ENCODE results near the gene SLC30A7. TPM values are rescaled to one million over a fixed set of nuclear protein-coding genes. Genes with fewer than 3 reads are reported as not detected.
"Not testable (repeated sequence)": the region's sequence is repeated elsewhere in the genome, so short reads cannot be mapped to it uniquely, and the experiment has no call there.

Gene SLC30A7
- total RNA-seq, 2 donors from 2014 or later = 27.5 to 29.7 TPM

DNA sequence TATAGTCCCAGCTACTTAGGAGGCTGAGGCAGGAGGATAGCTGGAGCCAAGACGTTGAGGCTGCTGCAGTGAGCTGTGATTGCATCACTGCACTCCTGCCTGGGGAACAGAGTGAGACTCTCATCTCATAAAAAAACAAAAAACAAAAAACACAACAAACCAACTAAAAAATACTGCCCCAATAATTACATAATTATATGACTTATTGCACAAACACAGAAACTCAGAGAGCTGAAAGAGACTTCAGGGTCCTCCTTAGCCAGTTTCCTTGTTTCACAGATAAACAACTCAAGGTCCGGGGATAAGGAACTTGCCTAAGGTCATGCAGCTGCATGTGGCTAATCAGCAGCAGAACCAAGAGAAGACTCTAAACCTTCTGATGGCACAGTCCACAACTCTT lies 13.2 kb upstream of the SLC30A7 start:
- intact Hi-C loops (cut with DNase I) = no loop called here
- no peak for DNase-seq (ENCODE audit: low spot score)

DNA sequence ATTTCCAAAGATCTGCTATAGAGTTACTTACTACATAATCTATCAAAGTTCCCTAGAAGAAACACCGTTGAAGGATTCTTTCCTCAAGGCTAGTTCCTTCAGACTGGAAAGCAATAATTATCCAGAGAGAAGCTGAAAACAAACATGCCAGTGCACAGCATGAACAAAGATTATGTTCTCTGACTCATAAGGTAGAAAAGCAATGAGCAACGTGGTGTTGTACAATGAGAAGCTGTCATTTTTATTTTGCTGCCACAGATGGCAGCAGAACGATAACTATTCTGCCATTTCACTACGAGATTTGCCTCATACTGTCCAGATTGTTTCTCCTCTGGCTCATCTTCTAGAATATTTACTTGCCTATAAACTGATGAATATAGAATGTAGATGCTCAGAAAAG lies 11.9 kb upstream of the SLC30A7 start:
- intact Hi-C loops (cut with DNase I) = no loop called here
- no peak for DNase-seq (ENCODE audit: low spot score)

DNA sequence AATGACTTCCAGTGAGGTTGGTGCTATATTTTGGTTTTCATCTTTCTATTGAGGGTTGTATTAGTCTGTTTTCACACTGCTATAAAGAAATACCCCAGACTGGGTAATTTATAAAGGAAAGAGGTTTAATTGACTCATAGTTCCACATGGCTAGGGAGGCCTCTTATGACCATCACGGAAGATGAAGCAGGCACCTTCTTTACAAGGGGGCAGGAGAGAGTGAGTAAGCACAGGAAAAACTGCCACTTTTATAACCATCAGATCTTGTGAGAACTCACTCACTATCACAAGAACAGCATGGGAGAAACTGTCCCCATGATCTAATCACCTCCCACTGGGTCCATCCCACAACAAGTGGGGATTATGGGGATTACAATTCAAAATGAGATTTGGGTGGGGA lies 6.9 kb upstream of the SLC30A7 start:
- intact Hi-C loops (cut with DNase I); DNase-seq (ENCODE audit: low spot score): not testable (repeated sequence)

DNA sequence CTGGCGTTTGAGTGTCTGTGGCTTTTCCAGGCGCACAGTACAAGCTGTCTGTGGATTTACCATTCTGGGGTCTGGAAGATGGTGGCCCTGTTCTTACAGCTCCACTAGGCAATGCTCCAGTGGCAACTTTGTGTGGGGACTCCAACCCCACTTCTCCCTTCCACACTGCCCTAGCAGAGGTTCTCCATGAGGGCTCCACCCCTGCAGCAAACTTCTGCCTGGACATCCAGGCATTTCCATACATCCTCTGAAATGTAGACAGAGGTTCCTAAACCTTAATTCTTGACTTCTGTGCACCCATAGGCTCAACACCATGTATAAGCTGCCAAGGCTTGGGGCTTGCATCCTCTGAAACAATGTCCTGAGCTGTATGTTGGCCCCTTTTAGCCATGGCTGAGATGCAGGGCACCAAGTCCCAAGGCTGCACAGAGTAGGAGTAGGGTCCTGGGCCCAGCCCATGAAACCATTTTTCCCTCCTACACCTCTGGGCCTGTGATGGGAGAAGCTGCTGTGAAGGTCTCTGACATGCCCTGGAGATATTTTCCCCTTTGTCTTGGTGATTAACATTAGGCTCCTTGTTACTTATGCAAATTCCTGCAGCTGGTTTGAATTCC lies 5.9 kb upstream of the SLC30A7 start:
- not testable (repeated sequence) for DNase-seq (ENCODE audit: low spot score)
- intact Hi-C loops (cut with DNase I) = loop anchor here in 1 of 2 donors (10.0 kb wide), 1 partner anchor 755 kb away; the partner anchor contains the start of genes SASS6 and TRMT13

DNA sequence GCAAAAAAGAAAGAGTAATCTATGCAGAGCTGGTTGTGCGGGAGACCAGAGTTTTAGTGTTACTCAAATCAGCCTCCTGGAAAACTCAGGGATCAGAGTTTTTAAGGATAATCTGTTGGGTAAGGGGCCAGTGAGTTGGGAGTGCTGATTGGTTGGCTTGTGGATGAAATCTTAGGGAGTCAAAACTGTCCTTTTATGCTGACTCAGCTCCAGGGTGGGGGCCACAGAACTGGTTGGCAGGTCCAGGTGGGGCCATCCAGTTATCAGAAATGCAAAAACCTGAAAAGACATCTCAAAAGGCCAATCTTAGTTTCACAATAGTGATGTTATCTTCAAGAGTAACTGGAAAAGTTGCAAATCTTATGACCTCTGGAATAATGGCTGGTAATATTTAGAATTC lies 4.5 kb upstream of the SLC30A7 start:
- intact Hi-C loops (cut with DNase I) = loop anchor here in 1 of 2 donors (10.0 kb wide), 1 partner anchor 757 kb away; the partner anchor contains the start of genes SASS6 and TRMT13
- DNase-seq (ENCODE audit: low spot score) = no peak

DNA sequence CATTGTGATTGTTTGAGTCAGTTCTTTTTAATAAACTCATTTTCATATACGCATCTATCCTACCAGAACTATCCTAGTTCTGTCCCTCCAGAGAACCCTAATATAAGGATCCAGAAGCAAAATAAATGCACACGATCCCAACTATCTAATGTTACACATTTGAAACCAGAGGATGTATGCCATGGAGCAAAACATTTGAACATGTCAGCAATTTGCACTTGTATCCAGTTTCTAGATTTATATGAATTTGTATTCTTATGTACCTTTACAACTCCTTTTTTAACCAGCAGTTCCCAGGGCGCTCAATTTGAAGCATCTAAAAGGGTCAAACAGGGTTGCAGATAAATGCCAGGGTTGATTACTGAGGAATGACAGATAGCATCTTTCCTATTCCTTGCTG lies 3.3 kb upstream of the SLC30A7 start:
- no peak for DNase-seq (ENCODE audit: low spot score)
- intact Hi-C loops (cut with DNase I) = loop anchor here in 1 of 2 donors (10.0 kb wide), 1 partner anchor 758 kb away; the partner anchor contains the start of genes SASS6 and TRMT13

DNA sequence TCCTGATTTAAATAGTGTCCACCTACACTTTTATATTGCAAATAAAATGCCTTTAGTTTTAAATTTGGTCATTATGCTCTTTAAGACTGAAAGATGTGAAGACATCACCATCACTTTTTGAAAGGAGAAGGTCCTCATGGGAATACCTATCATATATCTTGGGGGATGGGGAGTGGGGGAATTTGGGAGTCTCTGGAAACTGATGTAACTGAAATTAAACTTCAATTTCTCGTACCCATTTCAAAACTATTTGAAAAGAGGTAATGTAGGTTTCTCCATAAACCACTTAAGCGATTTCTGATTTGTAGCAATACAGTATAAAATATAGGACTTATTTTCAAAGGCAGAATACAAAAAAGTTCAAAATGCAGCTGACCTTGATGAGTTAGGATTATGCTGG lies 2.2 kb upstream of the SLC30A7 start:
- intact Hi-C loops (cut with DNase I) = loop anchor here in 1 of 2 donors (10.0 kb wide), 1 partner anchor 759 kb away; the partner anchor contains the start of genes SASS6 and TRMT13
- DNase-seq (ENCODE audit: low spot score) = no peak

DNA sequence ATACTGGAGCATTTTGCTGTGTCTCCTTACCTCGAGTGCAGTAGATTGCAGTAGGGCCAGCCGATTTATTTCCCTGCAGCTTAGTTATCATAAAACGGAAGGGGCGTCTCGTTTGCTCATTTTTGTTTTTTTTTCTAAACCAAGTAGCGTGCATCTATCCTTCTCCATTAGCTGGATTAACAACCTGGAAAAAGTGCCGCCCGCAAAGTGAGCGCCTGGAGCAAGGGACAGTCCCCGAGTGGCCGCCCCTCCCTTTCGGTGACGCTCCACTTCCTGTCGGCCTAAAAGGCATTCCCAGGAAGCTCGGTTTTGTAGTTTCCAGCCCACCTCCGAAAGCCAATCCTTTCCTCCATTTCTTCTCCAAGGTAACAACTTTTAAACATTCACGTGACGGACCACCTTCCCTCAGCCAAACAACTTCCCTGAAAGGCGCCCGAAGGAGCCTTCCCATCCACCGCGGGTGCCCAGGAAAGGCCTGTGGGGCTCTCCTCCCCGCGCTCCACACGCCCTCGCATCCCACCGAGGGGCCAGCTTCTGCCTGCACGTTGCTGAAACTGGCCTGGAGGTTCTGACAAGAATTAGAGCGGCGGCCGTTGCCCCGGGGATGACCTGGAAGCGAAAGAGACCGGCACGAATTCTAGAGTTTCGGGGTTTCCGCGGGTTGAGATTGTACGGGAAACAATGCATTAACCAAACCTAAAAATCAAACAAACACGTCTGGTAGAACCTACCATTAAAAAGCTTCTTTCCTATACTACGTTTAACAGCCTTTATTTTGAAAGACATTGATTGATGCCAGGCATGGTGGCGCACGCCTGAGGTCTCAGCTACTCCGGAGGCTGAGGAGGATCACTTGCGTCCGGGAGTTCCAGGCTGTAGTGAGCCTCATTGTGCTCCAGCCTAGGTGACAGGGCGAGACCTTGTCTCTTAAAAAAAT lies 1.0 kb upstream of the SLC30A7 start, which contains the start of gene EXTL2:
TSS of gene EXTL2 (minus strand) at position 240 of the 937 bp plus-strand sequence. CDS start 6,085 bp downstream, outside the sequence.
- intact Hi-C loops (cut with DNase I) = loop anchor here in 1 of 2 donors (10.0 kb wide), 1 partner anchor 760 kb away; the partner anchor contains the start of genes SASS6 and TRMT13

DNA sequence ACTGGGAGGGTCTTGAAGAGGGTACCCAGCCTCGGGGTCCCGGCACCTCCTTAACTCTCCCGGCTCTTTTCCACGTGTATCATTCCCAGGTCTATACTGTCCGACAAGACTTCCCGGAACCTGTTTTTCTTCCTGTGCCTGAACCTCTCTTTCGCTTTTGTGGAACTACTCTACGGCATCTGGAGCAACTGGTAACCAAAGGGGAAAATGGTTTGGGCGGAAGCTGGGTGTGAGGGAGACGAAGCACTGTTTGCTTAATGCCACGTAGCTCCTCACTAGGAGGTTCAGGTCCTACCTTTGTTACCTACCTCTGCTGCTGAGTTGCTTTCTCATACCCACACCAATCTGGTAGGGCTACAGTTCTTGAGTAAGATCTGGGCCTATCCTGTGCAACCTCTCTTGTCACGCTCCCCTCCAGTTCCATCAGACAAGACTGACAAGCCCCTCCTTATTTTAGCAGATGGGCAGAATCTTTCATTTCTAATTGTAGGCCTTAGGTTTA lies 642 bp downstream of the SLC30A7 start:
- no peak for DNase-seq (ENCODE audit: low spot score)
- intact Hi-C loops (cut with DNase I) = loop anchor here in 1 of 2 donors (10.0 kb wide), 1 partner anchor 762 kb away; the partner anchor contains the start of genes SASS6 and TRMT13

More for the DNA sequence above, 1.0 kb upstream of the SLC30A7 start, which contains the start of gene EXTL2:
- peak; percentile 92 for DNase-seq (ENCODE audit: low spot score)

DNA sequence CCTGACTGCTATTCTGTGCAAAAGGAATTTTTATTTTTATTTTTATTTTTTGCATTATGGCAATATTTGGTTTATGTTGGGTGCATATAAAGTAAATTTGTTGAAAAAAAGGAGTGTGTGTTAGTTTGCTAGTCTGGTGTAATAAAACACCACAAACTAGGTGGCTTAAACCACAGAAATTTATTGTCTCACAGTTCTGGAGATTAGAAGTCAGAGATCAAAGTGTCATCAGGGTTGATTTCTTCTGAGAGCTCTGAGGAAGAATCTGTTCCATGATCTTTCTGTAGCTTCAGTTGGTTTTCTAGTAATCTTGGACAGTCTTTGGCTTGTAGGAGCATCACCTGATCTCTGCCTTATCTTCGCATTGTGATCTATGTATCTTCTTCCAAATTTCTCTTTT lies 6.5 kb downstream of the SLC30A7 start:
- intact Hi-C loops (cut with DNase I) = no loop called here
- no peak for DNase-seq (ENCODE audit: low spot score)

DNA sequence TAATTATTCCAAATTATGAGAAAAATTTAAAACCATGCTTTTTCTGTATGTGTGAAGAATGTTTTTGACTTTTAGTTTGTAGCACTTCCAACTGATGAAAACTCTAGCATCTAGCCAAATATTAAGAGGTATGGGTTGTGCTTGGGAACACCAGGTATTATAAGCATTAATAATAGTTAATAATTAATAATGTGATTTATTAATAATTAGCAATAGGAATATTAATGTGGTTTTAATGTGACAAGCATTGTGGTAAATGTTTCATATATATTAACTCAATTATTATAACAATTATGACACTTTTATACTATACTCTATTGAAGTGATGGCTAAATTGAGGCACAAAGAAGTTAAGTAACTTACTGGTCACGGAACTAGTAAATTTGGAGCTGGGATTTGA lies 7.9 kb downstream of the SLC30A7 start:
- no peak for DNase-seq (ENCODE audit: low spot score)
- intact Hi-C loops (cut with DNase I) = no loop called here

DNA sequence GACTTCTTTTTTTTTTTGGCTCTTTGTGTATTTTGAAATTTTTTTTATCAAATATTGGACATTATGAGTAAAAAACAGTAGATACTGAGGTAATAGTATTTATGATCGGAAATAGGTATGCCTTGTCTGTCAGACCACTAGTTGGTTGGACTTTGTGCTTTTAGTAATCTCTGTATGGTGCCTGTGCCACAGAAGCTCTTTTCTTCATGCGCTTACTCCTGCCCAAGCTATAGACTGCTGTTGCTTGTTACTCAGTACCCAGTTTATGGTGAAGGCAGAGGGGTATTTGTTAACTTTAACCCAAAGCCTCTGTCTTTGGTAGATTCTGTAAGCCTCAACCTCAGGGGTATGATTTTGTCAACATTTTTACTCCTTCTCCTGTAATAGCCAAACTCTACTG lies 8.6 kb downstream of the SLC30A7 start:
- intact Hi-C loops (cut with DNase I) = no loop called here
- DNase-seq (ENCODE audit: low spot score) = no peak

DNA sequence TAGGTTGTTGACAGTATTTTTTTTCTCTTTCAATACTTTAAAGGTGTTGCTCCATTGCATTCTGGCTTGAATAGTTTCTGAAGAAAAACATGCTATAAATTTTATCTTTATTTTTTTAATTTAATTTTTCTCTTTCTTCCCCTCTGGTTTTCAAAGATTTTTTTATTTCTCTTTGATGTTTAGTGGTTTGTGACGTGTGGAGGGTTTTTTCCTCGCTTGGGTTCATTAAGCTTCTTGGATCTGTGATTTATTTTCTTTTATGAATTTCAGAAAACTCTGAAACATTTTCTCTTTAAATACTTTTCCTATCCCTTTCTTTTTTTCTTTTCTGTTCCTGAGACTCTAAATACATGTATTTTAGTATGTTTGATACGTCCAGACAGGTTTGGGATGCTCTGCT lies 9.3 kb downstream of the SLC30A7 start:
- intact Hi-C loops (cut with DNase I) = no loop called here
- DNase-seq (ENCODE audit: low spot score) = no peak

DNA sequence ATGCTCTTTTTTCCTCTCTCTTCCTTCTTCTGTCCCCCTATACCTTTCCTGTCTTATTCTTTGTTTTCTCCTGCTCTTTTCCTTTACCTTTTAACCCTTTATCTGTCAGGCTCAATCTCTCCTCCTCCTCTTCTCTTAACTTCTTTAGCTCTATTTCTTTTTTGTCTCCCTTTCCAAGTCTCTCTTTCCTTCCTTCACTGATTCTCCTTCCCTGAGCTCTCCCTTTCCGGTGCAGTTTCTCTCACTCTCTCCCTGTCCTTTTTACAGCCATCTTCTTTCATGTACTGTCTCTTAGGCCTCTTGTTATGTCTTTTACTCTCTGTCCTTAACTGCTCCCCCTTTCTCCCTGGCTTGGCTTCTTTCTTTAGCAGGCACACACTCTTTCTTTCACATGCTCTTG lies 12.0 kb downstream of the SLC30A7 start:
- intact Hi-C loops (cut with DNase I) = no loop called here
- DNase-seq (ENCODE audit: low spot score) = no peak

DNA sequence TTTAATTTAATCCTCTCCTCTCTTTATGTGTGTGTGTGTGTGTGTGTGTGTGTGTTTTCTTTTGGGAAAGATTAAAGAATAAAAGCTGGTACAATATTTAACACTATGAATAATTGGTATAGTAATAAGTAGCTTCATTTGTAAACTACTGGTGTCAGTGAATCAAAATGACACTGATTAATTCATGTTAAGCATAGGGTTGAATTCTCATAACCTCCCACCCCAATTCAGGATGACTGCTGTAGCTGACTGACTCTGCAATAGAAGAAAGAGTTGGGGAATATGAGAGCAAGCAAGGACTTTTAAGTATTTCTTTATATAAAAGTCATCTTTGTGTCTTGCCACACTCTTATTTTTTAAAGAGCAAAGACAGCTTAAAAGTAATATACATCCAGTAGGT lies 13.1 kb downstream of the SLC30A7 start:
- DNase-seq (ENCODE audit: low spot score) = no peak
- intact Hi-C loops (cut with DNase I) = no loop called here

DNA sequence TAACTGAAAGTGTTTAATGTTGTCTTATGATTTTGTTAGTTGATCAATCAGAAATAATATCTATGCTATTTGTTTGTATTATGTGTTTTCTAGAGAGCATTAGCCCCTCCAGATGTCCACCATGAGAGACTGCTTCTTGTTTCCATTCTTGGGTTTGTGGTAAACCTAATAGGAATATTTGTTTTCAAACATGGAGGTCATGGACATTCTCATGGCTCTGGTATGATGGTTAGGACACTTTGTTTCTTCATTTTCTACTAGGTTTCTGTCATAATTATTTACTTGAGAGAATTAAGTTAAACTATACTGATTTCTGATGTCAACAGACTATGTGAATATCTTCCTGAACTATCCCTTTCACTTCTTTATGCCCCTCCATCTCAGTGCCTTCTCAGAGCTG lies 16.1 kb downstream of the SLC30A7 start:
- no peak for DNase-seq (ENCODE audit: low spot score)
- intact Hi-C loops (cut with DNase I) = no loop called here

DNA sequence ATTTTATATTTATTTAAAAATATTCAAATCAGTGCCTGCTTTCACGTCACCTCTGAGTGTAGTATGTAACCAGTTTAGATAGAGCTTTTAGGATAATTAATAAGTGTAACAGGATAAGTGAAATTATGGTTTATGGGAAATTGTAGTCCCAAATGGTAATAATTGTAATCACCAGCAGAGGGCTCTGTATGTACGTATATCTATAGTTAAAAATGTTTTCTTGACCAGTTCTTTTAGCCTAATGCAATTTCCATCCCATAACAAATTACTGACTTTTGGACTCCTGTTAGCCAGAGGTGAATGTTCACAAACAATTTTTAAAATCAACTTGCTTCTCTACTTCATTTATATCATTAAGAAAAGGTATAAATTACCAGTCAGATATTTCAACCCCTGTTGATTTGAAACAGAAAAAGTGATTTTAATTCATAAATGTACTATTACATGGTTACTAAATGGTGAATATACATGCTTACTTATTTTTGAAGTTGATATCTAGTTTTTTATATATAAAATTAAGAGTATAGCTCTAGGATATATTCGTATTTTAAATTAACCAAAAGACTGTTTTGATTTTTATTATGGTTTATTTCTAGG lies 25.3 kb downstream of the SLC30A7 start:
- intact Hi-C loops (cut with DNase I) = loop anchor here in 1 of 2 donors (5.0 kb wide), 1 partner anchor 366 kb away; no protein-coding TSS in a partner anchor
- DNase-seq (ENCODE audit: low spot score) = no peak

DNA sequence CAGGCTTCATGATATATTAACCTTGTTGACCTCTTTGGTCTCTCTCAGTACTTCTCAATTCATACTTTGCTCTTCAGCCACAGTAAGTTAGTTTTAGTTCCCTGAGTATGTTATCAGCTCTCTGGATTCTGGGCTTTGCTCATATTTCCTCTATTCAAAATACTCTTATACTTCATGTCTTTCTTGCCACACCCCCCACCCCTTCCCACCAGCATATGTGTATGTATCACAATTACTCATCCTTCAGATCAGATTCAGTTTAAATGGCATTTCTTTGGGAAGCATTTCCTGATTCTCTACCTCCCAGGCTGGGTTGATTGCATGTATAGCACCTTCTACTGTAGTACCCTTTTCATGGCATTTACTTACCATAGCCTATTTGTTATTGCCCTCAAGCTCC lies 28.3 kb downstream of the SLC30A7 start:
- intact Hi-C loops (cut with DNase I) = loop anchor here in 1 of 2 donors (5.0 kb wide), 1 partner anchor 363 kb away; no protein-coding TSS in a partner anchor
- DNase-seq (ENCODE audit: low spot score) = no peak

DNA sequence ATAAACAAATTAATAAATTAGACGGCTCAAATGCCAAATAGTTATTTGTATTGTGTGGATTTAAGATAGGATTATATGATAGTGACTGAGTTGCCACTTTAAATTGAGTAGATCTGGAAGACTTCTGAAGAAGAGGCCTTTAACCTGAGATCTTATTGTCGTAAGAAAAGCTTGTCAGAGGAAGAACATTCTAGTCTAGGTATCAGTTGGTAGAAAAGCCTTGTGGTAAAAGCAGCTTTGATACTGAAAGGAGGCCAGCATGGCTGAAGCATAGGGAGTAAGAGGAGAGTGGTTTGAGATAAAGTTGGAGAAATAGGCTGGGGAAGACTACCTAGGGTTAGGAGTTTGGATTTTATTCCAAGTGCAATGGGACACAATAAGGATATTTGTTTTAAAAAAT lies 29.1 kb downstream of the SLC30A7 start:
- DNase-seq (ENCODE audit: low spot score) = no peak
- intact Hi-C loops (cut with DNase I) = loop anchor here (5.0 kb wide), 1 partner anchor 362 kb away; no protein-coding TSS in a partner anchor
